A673 (cell line): ENCODE measurements around the gene KLK11.

Experiments used
- CTCF ChIP-seq: fragments of 300-800, 200-600 bp; sonication (generic); conservative IDR thresholded peaks from 2 replicates; pipeline ENCODE4 v1.5.1; 2017; ENCODE audit warnings: low read depth, mild to moderate bottlenecking, antibody characterized with exemption, low read length, moderate library complexity, mixed read lengths
- EZH2 ChIP-seq: fragments of 200-600 bp; sonication (generic); IDR thresholded peaks from 2 replicates; pipeline ENCODE4 v1.6.1; 2017; ENCODE audit warnings: borderline replicate concordance, low read depth, mild to moderate bottlenecking, mixed read lengths, antibody characterized with exemption, low read length; ENCODE audit not compliant: poor library complexity, severe bottlenecking

- TF ChIP-seq CTCF, result no peak
- TF ChIP-seq EZH2, result no peak
These were observed 17.9 kb upstream of the KLK11 start for GRCh38 chr19:51044327-51044726.
